Stimulated activated CD8-positive, alpha-beta memory T cell treated with anti-CD3 and anti-CD28 coated beads, Interleukin-15, amount 100 ng/mL, for 4 hours (primary cell): Measurements from ENCODE around the gene POU2F1.

Experiments
- DNase-seq, 2 donors: peaks; one replicate each; pipeline ENCODE4 v3.0.0-alpha.2; 2020; ENCODE audit warnings: low read depth in 2 of 2

POU2F1 gene

DNA sequence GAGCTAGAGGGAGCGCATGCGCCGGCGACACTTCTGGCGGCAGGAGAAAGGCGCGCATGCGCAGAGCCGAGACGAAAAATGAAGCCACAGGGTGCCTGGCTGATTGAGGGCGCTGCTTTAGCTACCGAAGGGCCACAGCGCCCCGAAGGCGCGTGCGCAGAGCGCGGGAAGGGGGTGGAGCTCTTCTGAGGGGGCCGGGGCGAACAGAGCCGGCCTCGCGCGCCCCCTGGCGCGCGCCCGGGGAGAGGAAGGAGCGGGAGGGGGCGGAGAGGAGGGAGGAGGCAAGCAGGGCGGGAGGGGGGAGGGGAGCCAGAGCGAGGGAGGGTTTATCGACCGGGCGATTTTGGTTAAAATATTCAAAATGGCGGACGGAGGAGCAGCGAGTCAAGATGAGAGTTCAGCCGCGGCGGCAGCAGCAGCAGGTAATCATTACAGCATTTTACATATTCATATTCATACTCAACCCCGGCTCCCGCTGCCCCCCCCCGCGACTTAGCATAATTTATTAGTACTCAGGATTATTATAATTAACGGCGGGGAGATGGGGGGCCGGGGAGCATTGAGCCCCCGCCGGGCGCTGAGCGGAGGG, at the start of gene POU2F1:
Gene POU2F1 (plus strand): TSS at position 350 of the 589 bp plus-strand sequence. CDS start 12 bp downstream, at position 362.
- peak; percentile 98 to 99 for DNase-seq

GRCh38 chr1:167171286-167171929, 49.3 kb upstream of the POU2F1 start:
- DNase-seq, result no peak

DNA sequence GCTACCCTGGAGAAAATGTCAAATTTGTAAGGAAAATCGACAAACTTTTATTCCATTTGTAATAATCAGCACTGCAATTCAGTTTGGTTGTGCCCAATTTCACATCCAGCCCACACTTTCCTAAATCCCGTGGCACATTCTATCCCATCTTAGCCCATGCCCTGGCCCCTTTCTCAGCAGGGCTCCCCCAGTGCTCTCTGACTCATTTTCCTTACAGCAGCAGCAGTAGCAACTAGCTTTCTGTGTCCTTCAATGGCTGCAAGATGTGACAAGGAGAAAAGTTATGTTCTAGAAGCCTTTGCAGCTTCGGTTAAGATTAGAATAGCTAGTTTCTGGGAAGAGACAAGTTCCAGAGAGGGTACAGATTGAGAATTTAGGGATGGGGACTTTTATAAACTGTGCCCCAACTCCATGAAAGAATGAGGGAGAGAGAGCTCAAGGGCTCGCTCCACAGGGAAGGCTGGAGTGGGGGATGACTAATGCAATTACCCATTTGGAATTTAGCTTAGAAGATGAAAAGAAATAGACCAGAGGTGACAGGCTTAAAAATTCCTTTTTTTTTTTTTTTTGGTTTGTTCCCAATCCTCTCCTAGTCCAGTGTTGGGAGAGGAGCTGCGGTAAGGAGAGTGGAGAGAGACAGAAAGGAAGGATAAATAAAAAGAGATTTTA, 47.0 kb upstream of the POU2F1 start:
- DNase-seq, result no peak

- DNase-seq, result no peak
Observed at GRCh38 chr1:167175901-167176300, 44.8 kb upstream of the POU2F1 start.

GRCh38 chr1:167178831-167179230, 41.9 kb upstream of the POU2F1 start:
- DNase-seq, result no peak

GRCh38 chr1:167182571-167183320, 37.9 kb upstream of the POU2F1 start:
- no peak for DNase-seq

GRCh38 chr1:167184081-167184480, 36.6 kb upstream of the POU2F1 start:
- no peak for DNase-seq

GRCh38 chr1:167185062-167185461, 35.6 kb upstream of the POU2F1 start:
- DNase-seq, result no peak

GRCh38 chr1:167185974-167186657, 34.6 kb upstream of the POU2F1 start:
- DNase-seq, result no peak

DNA sequence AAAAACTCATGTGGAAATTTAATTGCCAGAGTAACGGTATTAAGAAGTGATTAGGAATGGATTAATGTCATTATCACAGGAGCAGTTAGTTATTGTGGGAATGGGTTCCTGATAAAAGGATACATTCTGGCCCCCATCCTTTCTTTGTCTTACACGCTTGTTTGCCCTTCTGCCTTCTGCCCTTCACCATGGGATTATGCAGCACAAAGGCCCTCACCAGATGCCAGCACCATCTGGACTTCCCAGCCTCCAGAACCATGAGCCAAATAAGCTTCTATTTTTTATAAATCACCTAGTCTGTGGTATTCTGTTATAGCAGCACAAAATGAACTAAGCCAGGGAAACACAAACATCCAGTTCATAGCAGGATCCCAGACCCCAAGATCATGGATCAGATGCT, 33.9 kb upstream of the POU2F1 start:
- DNase-seq, result no peak

GRCh38 chr1:167190747-167191237, 29.9 kb upstream of the POU2F1 start:
- no peak for DNase-seq

DNA sequence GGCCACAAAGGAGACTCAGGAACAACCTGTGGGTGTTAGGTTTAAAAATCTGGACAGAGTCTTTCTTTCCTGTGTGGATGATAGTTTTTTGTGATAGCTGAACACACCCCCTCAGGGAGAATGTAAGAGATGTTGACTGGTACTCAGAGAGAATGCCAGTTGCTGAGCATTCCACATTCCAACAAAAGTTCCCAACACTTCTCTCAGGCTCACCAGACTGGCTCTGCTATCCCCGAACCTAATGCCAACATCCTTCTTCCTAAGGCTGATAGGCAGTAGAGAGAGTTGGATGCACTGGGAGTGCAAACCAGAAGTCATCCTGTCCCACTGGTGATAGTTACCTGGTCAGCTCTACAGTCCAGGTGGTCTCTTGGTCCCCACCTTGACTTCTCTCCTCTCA, 28.7 kb upstream of the POU2F1 start:
- DNase-seq, result no peak

DNA sequence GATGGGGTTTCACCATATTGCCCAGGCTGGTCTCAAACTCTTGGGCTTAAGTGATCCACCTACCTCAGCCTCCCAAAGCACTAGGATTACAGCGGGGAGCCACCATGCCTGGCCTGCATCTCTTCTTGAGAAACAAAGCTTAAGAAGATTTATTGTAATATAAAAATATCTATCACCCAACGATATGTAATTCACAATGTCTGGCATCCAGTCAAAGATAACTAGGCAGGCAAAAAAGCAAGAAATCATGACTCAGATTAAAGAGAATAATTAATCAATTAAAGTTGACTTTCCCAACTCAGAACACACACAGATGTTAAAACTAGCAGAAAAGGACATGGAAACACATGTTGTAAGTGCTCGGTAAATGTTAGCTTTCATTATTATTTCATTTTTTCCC, 26.5 kb upstream of the POU2F1 start:
- DNase-seq, result no peak

DNA sequence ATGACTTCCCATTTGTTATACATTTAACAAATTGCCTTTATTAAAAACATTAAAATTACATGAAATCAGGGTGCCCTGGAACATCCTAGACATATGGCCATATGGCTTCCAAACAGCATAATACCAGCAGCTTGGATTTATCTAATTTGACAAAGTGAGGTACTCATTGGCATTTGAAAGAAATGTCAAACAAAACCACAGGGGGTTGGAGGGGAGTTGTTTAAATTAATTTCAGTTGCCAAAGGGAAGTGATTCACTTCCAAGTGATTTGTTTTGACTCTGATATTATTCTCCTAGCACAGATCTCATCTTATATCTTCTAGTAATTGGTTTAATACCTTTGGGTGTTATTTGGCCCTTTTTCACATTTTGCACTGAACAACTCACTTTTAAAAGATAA, 24.5 kb upstream of the POU2F1 start:
- DNase-seq, result no peak

- no peak for DNase-seq
Observed at GRCh38 chr1:167197236-167197635, 23.4 kb upstream of the POU2F1 start.

GRCh38 chr1:167197692-167198091, 23.0 kb upstream of the POU2F1 start:
- DNase-seq, result no peak

DNA sequence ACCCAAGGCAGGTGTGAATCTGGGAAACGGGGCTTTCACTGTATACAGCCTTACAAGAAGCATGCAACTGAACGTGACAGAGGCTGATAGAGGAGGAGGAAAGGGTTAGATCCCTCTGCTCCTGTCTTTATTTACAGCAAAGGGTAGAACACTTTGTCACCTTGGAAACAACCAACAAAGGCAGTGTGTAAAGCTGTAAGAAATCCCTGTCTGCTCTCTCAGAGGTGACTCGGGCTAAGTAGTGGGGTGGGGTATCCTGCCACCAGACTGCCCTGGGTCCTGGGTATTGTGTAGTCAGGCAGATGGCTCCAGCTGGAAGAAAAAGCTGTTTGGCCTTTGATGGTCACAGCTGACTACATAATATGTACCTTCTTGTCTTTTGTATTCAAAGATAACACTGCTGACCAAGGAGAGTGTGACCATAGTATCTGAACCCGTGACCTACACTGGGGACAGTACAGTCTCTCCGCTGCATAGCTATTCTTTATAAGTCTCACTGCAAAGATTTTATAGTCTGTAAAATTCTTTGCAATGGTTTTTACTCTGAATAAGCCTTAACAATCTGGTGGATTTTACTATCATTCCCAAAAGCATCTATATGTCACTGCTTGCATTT, 22.1 kb upstream of the POU2F1 start:
- DNase-seq, result no peak

DNA sequence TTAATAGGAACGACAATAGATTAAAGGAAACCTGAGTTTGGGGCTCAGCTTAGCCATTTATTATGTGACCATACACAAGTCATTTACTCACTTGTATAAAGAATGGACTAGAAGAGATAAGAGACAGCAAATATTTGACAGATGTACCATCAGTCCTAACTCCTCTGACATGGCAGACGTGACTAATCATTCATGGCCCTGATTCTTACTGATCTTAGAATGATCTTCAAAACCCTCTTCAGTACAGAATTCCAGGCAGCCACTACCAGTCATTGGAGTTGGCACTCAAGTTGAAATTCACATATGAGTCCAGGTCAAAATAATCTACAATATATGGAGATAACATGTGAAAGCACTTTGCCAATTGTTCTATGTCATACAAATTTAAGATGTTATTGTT, 21.0 kb upstream of the POU2F1 start:
- DNase-seq, result no peak

DNA sequence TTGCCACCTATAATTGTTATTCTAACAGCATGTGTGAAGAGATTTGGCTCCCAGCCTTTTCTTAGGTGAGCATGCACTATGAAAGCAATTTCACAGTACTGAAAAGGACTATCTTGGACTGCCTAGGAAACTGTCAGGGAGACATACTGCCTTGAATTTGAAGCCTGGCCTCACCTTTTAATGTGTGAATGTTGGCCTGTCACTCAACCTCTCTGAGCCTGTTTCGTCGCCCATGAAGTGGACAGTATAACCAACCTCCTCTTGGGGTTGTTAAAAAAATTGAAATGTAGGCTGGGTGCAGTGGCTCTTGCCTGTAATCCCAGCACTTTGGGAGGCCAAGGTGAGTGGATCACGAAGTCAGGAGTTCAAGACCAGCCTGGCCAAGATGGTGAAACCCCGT, 20.4 kb upstream of the POU2F1 start:
- no peak for DNase-seq

GRCh38 chr1:167200749-167201148, 19.9 kb upstream of the POU2F1 start:
- no peak for DNase-seq

- DNase-seq, result no peak
Observed at GRCh38 chr1:167202049-167202448, 18.6 kb upstream of the POU2F1 start.
